NCI-H345 treated with DMSO at 0.1 percent for 48 hours (cell line): Measurements from ENCODE around the gene IFT122.
A peak's percentile ranks its signal among the peaks of the same experiment; 100 is the strongest.
"Not testable (repeated sequence)": the region's sequence is repeated elsewhere in the genome, so short reads cannot be mapped to it uniquely, and the experiment has no call there.

Experiments
- DNase-seq: peaks from one replicate; lab custom pipeline; 2025; ENCODE audit not compliant: unreplicated experiment; lab: John Stamatoyannopoulos, UW

Gene IFT122

GRCh38 chr3:129439817-129440617 lies at the start of gene IFT122, which contains the start of gene MBD4:
IFT122 (plus strand) TSS chr3:129440224; CDS start chr3:129440331, 107 bp downstream.
MBD4 (minus strand) TSS chr3:129439948; CDS start chr3:129439833, 115 bp downstream.
- DNase-seq: peak; percentile 91

- DNase-seq: not testable (repeated sequence)
Observed at GRCh38 chr3:129391583-129391982, 48.4 kb upstream of the IFT122 start.

GRCh38 chr3:129392106-129392887 lies 47.7 kb upstream of the IFT122 start:
- not testable (repeated sequence) for DNase-seq

- no peak for DNase-seq
Observed at GRCh38 chr3:129393271-129393670, 46.8 kb upstream of the IFT122 start.

GRCh38 chr3:129393760-129394564 lies 46.1 kb upstream of the IFT122 start:
- not testable (repeated sequence) for DNase-seq

GRCh38 chr3:129398803-129399144 lies 41.2 kb upstream of the IFT122 start:
- no peak for DNase-seq

- peak; percentile 87 for DNase-seq
Observed at GRCh38 chr3:129399145-129399894, 40.7 kb upstream of the IFT122 start.

GRCh38 chr3:129399895-129400357 lies 40.1 kb upstream of the IFT122 start:
- no peak for DNase-seq

GRCh38 chr3:129402210-129402609 lies 37.8 kb upstream of the IFT122 start:
- no peak for DNase-seq

GRCh38 chr3:129402616-129403015 lies 37.4 kb upstream of the IFT122 start:
- no peak for DNase-seq

- no peak for DNase-seq
Observed at GRCh38 chr3:129403450-129403849, 36.6 kb upstream of the IFT122 start.

GRCh38 chr3:129404130-129404529 lies 35.9 kb upstream of the IFT122 start:
- DNase-seq: no peak

GRCh38 chr3:129404610-129405009 lies 35.4 kb upstream of the IFT122 start:
- DNase-seq: no peak

- no peak for DNase-seq
Observed at GRCh38 chr3:129409541-129409940, 30.5 kb upstream of the IFT122 start.

GRCh38 chr3:129410971-129411370 lies 29.1 kb upstream of the IFT122 start:
- DNase-seq: no peak

GRCh38 chr3:129412542-129413198 lies 27.4 kb upstream of the IFT122 start:
- DNase-seq: no peak

- DNase-seq: not testable (repeated sequence)
Observed at GRCh38 chr3:129413238-129413637, 26.8 kb upstream of the IFT122 start.

GRCh38 chr3:129413687-129414506 lies 26.1 kb upstream of the IFT122 start:
- DNase-seq: no peak

GRCh38 chr3:129415378-129415777 lies 24.6 kb upstream of the IFT122 start:
- DNase-seq: no peak
